H9 (cell line): ENCODE results near the gene AKT1S1. TPM values are rescaled to one million over a fixed set of nuclear protein-coding genes. Genes with fewer than 3 reads are reported as not detected.

Experiments used
- DNase-seq: peaks from one replicate; pipeline ENCODE4 v3.0.0-alpha.2; 2017
- H2AFZ ChIP-seq: one replicate; pipeline ENCODE4 v1.6.1; 2013; ENCODE audit warnings: mild to moderate bottlenecking, low read length, control low read depth, moderate library complexity
- H2AK5ac ChIP-seq: 2 replicates; pipeline ENCODE4 v1.6.1; 2013; ENCODE audit warnings: low read length, control low read depth, mixed read lengths; ENCODE audit not compliant: insufficient read length
- H2BK120ac ChIP-seq: one replicate; pipeline ENCODE4 v1.6.1; 2013; ENCODE audit warnings: low read depth, mild to moderate bottlenecking, low read length, control low read depth, inconsistent platforms; ENCODE audit not compliant: poor library complexity, severe bottlenecking
- H2BK12ac ChIP-seq: 2 replicates; pipeline ENCODE4 v1.6.1; 2013; ENCODE audit warnings: low read length, control low read depth, mixed read lengths, low read depth; ENCODE audit not compliant: insufficient read length
- H2BK15ac ChIP-seq: 2 replicates; pipeline ENCODE4 v1.6.1; 2013; ENCODE audit warnings: low read depth, low read length, control low read depth
- H2BK20ac ChIP-seq: one replicate; pipeline ENCODE4 v1.6.1; 2013; ENCODE audit warnings: low read depth, mild to moderate bottlenecking, low read length, control low read depth, inconsistent platforms; ENCODE audit not compliant: poor library complexity, severe bottlenecking
- H2BK5ac ChIP-seq: 2 replicates; pipeline ENCODE4 v1.6.1; 2013; ENCODE audit warnings: low read length, control low read depth, mixed read lengths; ENCODE audit not compliant: insufficient read length
- H3K14ac ChIP-seq: 2 replicates; pipeline ENCODE4 v1.6.1; 2013; ENCODE audit warnings: low read length, control low read depth; ENCODE audit not compliant: insufficient read depth
- H3K18ac ChIP-seq: 2 replicates; pipeline ENCODE4 v1.6.1; 2013; ENCODE audit warnings: low read depth, mild to moderate bottlenecking, mixed read lengths, low read length, control low read depth; ENCODE audit not compliant: insufficient read length
- H3K23ac ChIP-seq: 2 replicates; pipeline ENCODE4 v1.6.1; 2013; ENCODE audit warnings: low read length, control low read depth, mixed read lengths, low read depth; ENCODE audit not compliant: insufficient read length
- H3K23me2 ChIP-seq: 2 replicates; pipeline ENCODE4 v1.6.1; 2013; ENCODE audit warnings: low read depth, mild to moderate bottlenecking, mixed read lengths, low read length, control low read depth; ENCODE audit not compliant: insufficient read length, poor library complexity, severe bottlenecking
- H3K27ac ChIP-seq: 2 replicates; pipeline ENCODE4 v1.5.1; 2013; ENCODE audit warnings: low read length, control low read depth, mixed read lengths, low read depth; ENCODE audit not compliant: insufficient read length
- H3K27me3 ChIP-seq: 2 replicates; pipeline ENCODE4 v1.6.1; 2013; ENCODE audit warnings: low read length, control low read depth, inconsistent platforms; ENCODE audit not compliant: insufficient read depth
- H3K4ac ChIP-seq: 2 replicates; pipeline ENCODE4 v1.6.1; 2013; ENCODE audit warnings: low read depth, mild to moderate bottlenecking, control low read depth, inconsistent platforms, low read length, moderate library complexity
- H3K4me1 ChIP-seq: 2 replicates; pipeline ENCODE4 v1.6.1; 2013; ENCODE audit warnings: low read length, control low read depth, inconsistent platforms; ENCODE audit not compliant: insufficient read depth
- H3K4me2 ChIP-seq: 2 replicates; pipeline ENCODE4 v1.6.1; 2013; ENCODE audit warnings: low read length, control low read depth, mixed read lengths; ENCODE audit not compliant: insufficient read length, insufficient read depth
- H3K56ac ChIP-seq: 2 replicates; pipeline ENCODE4 v1.6.1; 2013; ENCODE audit warnings: low read depth, mild to moderate bottlenecking, mixed read lengths, low read length, control low read depth; ENCODE audit not compliant: insufficient read length
- H3K79me1 ChIP-seq: 2 replicates; pipeline ENCODE4 v1.6.1; 2013; ENCODE audit warnings: low read depth, mild to moderate bottlenecking, moderate library complexity, low read length, control low read depth, inconsistent platforms; ENCODE audit not compliant: insufficient read depth, poor library complexity, severe bottlenecking
- H3K79me2 ChIP-seq: 2 replicates; pipeline ENCODE4 v1.6.1; 2013; ENCODE audit warnings: low read length, control low read depth, inconsistent platforms; ENCODE audit not compliant: insufficient read depth
- H3K9ac ChIP-seq: 2 replicates; pipeline ENCODE4 v1.6.1; 2013; ENCODE audit warnings: low read length, control low read depth, mixed read lengths; ENCODE audit not compliant: insufficient read length; ENCODE audit errors: extremely low read depth
- H3K9me3 ChIP-seq: one replicate; pipeline ENCODE4 v1.6.1; 2013; ENCODE audit warnings: low read depth, low read length, inconsistent platforms; ENCODE audit not compliant: control insufficient read depth
- H3T11ph ChIP-seq: one replicate; pipeline ENCODE4 v1.6.1; 2013; ENCODE audit warnings: mild to moderate bottlenecking, low read length, control low read depth, inconsistent platforms
- H4K20me1 ChIP-seq: one replicate; pipeline ENCODE4 v1.6.1; 2013; ENCODE audit not compliant: control insufficient read depth, insufficient read length, insufficient read depth
- H4K5ac ChIP-seq: 2 replicates; pipeline ENCODE4 v1.6.1; 2013; ENCODE audit warnings: low read depth, mild to moderate bottlenecking, mixed read lengths, low read length, control low read depth; ENCODE audit not compliant: insufficient read length
- H4K8ac ChIP-seq: replicated peaks from 2 replicates; pipeline ENCODE4 v1.6.1; 2013; ENCODE audit warnings: low read length, control low read depth, mixed read lengths, low read depth; ENCODE audit not compliant: insufficient read length
- H4K91ac ChIP-seq: 2 replicates; pipeline ENCODE4 v1.6.1; 2013; ENCODE audit warnings: low read depth, mild to moderate bottlenecking, moderate library complexity, mixed read lengths, low read length, control low read depth; ENCODE audit not compliant: insufficient read length
- H3K27ac Mint-ChIP-seq, 3 experiments: 2 replicates in 2 of 3; 3 replicates in 1 of 3; pipeline ENCODE4 v1.8.0; 2020 to 2021; ENCODE audit warnings: mixed read lengths in 3 of 3, mild to moderate bottlenecking in 1 of 3, moderate library complexity in 1 of 3
- H3K27me3 Mint-ChIP-seq: 2 replicates; pipeline ENCODE4 v1.8.0; 2021; ENCODE audit warnings: low read depth, mild to moderate bottlenecking, moderate library complexity, mixed read lengths
- H3K36me3 Mint-ChIP-seq, 3 experiments: 2 replicates in 2 of 3; 3 replicates in 1 of 3; pipeline ENCODE4 v1.8.0; 2020 to 2021; ENCODE audit warnings: low read depth in 3 of 3, mixed read lengths in 3 of 3; ENCODE audit not compliant: insufficient read depth in 1 of 3
- H3K4me1 Mint-ChIP-seq, 2 experiments: 2 replicates each; pipeline ENCODE4 v1.8.0; 2020; ENCODE audit warnings: mixed read lengths in 2 of 2
- H3K4me3 Mint-ChIP-seq, 2 experiments: 2 replicates in 1 of 2; 3 replicates in 1 of 2; pipeline ENCODE4 v1.8.0; 2020 to 2021; ENCODE audit warnings: mild to moderate bottlenecking in 2 of 2, mixed read lengths in 2 of 2, moderate library complexity in 1 of 2
- H3K9me3 Mint-ChIP-seq, 2 experiments: 2 replicates in 1 of 2; 3 replicates in 1 of 2; pipeline ENCODE4 v1.8.0; 2020; ENCODE audit warnings: mild to moderate bottlenecking in 2 of 2, mixed read lengths in 2 of 2, moderate library complexity in 1 of 2
- WGBS: extraction: QIAGEN DNeasy Blood & Tissue Kit; methylation state at CpG from one replicate; pipeline ENCODE4 v1.1.7; 2013; ENCODE audit warnings: missing lambda C conversion rate, low lambda C conversion rate, mixed read lengths; ENCODE audit not compliant: insufficient read length; ENCODE audit errors: extremely low coverage; 5-methylcytosine and 5-hydroxymethylcytosine counted together
- total RNA-seq: library from RNA; stranded (reverse); gene quantifications from 2 replicates; pipeline ENCODE4 v1.2.1, GENCODE V29; 2021
- TF ChIP-seq, protein P1 (sequence below): fragments of 200-600 bp; sonication (generic); conservative IDR thresholded peaks from 3 replicates; pipeline ENCODE4 v1.8.0; 2021; ENCODE audit warnings: antibody characterized with exemption, mild to moderate bottlenecking

Gene AKT1S1
- total RNA-seq, 1 experiment from 2014 or later: 43.5 TPM

DNA sequence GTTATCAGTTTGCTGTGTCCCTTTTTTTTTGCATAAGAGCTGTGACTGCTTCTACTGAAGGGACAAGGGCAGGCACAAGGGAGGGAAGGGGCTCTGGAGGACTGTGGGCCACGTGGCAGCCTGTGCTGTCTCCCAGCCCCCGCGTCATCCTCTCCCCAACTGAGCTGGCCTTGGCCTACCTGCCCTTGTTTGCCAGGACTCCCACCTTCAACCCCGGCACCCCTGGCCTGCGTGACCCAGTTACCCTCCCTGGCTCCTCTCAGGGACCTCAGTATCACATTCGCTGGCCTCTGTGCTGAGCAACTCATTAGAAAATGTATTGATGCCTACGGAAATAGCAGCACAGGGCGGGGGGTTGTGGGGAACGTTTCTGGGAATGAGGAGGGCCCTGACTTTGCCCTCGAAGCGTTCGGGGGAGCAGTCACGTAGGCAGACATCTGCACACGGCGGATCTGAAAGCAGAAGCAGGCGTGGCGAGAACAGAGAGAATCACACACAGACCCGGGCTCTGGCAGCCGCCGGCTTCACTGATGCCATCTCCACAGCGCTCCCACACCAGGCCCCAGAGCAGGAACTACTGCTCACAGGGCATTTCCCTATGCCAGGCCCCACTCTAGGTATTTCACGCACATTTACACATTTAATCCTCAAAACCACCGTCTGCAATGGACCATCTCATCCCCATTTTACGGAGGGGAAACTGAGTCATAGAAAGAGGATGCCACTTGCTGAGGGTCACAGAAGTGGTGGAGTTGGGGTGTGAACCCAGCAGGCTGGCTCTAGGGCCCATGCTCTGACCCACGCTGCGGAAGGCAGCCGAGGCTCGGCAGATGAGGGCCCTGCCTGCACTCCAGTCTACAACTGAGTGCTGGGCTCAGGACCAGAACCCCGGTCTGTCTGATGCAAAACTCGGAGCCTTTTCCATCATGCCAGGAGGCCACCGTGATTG, 46.2 kb upstream of the AKT1S1 start:
- no peak overlapping the region for H2BK120ac ChIP-seq
- no peak overlapping the region for H3K4me2 ChIP-seq
- peaks cover 4% of the 10 kb centered on the region for H4K20me1 ChIP-seq
- no peak overlapping the region for H2BK20ac ChIP-seq
- peaks cover 6% of the 10 kb centered on the region for H3K79me1 ChIP-seq
- no peak overlapping the region for H3T11ph ChIP-seq
- no peaks in the 10 kb centered on the region for H3K23me2 ChIP-seq
- TF ChIP-seq, protein P1, sequence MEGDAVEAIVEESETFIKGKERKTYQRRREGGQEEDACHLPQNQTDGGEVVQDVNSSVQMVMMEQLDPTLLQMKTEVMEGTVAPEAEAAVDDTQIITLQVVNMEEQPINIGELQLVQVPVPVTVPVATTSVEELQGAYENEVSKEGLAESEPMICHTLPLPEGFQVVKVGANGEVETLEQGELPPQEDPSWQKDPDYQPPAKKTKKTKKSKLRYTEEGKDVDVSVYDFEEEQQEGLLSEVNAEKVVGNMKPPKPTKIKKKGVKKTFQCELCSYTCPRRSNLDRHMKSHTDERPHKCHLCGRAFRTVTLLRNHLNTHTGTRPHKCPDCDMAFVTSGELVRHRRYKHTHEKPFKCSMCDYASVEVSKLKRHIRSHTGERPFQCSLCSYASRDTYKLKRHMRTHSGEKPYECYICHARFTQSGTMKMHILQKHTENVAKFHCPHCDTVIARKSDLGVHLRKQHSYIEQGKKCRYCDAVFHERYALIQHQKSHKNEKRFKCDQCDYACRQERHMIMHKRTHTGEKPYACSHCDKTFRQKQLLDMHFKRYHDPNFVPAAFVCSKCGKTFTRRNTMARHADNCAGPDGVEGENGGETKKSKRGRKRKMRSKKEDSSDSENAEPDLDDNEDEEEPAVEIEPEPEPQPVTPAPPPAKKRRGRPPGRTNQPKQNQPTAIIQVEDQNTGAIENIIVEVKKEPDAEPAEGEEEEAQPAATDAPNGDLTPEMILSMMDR: no peak
- H4K5ac ChIP-seq: no peak overlapping the region
- H2AFZ ChIP-seq: no peak overlapping the region
- H3K4me1 Mint-ChIP-seq: peaks cover 28 to 54% of the 10 kb centered on the region in 2 experiments
- peaks cover 57 to 85% (median 83%) of the 10 kb centered on the region in 3 experiments; a peak in 6 of 7 replicates for H3K36me3 Mint-ChIP-seq
- H2AK5ac ChIP-seq: no peak overlapping the region
- no peaks in the 10 kb centered on the region; a peak in 1 of 5 replicates for H3K9me3 Mint-ChIP-seq
- no peak for DNase-seq
- H3K79me2 ChIP-seq: peaks cover 39% of the 10 kb centered on the region; the same call in 1 of the 2 replicates
- no peak overlapping the region for H3K23ac ChIP-seq
- peak overlapping the region in 1 of 2 experiments; percentile 13; a peak in 1 of 5 replicates for H3K4me3 Mint-ChIP-seq
- no CpG with 5 or more reads among the region's 31 CpGs for WGBS
- H3K18ac ChIP-seq: no peak overlapping the region
- H3K27ac ChIP-seq: no peak overlapping the region
- no peak overlapping the region for H3K9ac ChIP-seq
- H3K27me3 Mint-ChIP-seq: no peaks in the 10 kb centered on the region
- no peak overlapping the region for H3K4ac ChIP-seq
- H4K91ac ChIP-seq: no peak overlapping the region
- H3K27me3 ChIP-seq: no peaks in the 10 kb centered on the region
- H2BK5ac ChIP-seq: no peak overlapping the region
- H2BK15ac ChIP-seq: no peak overlapping the region
- H4K8ac ChIP-seq: no peak overlapping the region
- no peak overlapping the region for H3K14ac ChIP-seq
- H3K56ac ChIP-seq: no peak overlapping the region
- peak overlapping the region; percentile 14 to 92 (median 73); a peak in 5 of 7 replicates for H3K27ac Mint-ChIP-seq
- H2BK12ac ChIP-seq: no peak overlapping the region
- no peaks in the 10 kb centered on the region for H3K4me1 ChIP-seq
- H3K9me3 ChIP-seq: no peaks in the 10 kb centered on the region
